ENCODE results near the gene PCCA.
"Not testable (repeated sequence)": the region's sequence is repeated elsewhere in the genome, so short reads cannot be mapped to it uniquely, and the experiment has no call there.

Gene PCCA

DNA sequence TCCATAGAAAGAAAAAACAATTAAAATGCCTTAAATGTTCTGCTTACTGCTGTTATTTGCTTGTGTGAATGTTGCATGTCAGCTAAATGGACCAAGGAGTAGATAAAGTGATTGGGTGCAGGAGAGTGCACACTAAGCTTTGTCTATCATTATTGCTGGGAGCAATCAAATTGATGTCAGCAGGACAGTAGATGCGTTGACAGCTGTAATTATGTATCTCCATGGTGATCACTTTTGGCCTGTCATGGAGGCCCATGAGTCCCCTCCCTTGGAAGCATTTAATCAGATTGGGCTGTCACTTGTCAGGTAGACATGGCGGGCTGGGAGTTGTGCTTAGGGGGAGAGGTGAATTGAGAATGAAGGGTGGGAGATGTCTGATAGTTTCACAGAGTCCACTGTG, 215.3 kb downstream of the PCCA start:
- DNase-seq (ENCODE audit: low read depth in 3 of 3) = no peak

DNA sequence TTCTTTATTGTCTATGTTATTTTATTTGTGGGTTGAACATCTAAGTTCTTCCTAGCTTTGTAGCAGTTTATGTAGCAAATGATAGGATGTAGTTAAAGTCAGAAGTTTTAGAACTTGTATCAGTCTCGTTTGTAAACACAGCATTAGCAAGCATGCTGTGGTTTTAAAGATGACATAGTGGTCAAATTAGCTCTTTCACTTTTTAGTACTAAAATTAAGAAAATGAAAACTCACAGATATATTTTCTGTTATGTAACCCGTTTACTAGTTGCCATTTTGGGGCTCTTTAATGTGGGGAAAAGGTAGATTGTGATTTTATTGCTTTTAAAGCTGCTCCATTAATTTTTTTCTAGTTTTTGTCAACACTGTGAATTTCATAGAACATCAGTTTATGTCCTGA, 216.5 kb downstream of the PCCA start:
- DNase-seq (ENCODE audit: low read depth in 3 of 3) = no peak

DNA sequence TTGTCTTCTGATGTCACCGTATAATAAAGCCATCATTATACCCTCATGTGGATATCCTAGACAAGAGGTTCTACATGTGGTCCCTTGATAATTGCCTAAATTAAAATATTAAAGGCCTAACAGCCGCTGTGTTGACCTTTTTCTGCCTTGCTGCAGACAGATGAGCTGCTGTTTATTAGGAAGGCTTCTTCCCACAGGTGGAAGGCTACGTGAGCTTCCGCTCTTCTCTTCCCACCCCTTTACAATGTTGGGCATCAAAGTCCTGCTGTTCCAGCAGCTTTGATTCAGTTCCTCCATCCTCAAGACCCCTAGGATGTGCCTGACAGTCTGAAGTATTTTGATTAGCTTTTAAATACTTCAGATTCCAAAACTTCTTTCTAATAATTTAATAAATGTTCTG, 217.1 kb downstream of the PCCA start:
- no peak for DNase-seq (ENCODE audit: low read depth in 3 of 3)

DNA sequence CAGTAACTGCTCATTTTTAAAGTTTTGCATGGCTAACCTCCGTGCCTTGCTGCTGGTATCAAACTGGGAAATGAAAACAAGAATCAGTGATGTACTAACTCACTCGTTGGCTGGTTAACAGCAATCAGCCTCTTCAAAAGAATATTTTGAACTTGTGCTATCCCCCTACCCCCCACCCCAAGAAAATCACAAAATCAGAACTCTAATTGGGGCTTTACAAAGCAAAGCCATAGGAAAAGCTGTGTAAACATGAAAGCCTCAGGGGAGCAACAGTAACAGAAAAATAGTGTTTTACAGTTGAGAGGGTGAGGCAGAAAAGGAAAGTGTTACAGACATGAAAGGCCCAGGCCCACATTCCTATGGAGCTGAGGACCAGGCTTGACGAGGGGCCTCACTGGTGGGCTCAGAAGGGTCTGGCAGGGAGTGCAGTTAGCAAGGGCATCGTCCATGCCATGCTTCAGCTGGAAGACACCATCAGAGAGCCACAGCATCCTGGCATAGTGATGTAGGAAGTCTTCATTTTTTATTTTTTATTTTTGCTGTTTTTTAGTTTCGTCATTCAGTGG, 217.6 kb downstream of the PCCA start:
- no peak for DNase-seq (ENCODE audit: low read depth in 3 of 3)

DNA sequence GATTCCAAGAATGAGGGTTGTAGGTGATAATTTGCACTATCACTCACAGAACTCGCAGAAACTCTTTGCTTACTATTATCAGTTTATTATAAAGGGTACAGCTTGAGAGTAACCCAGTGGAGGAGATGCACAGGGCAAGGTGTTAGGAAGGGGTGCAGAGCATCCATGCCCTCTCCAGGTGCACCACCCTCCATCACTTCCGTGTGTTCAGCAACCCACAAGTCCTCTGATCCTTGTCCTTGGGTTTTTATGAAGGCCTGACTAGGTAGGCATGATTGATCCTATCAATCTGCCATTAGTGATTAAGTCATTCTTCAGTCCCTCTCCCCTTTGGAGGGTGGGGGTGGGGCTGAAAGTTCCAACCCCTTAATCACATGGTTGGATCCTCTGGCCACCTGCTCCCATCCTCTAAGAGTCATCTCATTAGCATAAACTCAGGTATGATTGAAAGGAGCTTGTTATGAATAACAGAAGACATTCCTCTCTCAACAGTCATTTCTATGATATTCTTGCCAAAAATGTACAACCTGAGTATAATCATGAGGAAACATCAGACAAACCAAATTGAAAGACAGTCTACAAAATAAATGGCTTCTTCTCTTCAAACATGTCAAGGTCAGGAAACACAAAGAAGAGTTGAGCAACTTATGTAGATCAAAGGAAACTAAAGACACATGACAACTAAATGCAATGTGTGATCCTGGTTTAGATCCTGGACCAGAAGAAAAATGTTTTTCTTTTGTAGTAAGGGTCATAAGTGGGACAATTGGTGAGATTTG, 225.4 kb downstream of the PCCA start:
- DNase-seq (ENCODE audit: low read depth in 3 of 3) = no peak

DNA sequence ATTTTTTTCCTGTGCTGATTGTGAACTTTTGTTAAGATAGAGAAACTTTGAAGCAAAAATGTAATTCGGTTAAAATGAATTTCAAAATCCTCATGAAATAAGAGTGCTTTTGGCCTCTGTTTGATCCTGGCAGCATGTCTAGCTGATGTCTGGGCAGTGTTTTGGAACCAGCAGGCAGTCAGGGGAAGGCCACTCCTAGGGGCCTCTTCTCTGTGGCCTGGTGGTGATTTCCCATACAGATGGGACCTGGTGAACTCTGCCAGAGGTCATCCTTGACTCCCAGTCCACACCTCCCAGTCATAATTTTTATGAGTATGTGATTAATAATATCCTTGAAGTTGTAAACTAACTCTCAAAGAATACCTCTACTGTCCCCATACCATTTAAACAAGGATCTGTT, 226.6 kb downstream of the PCCA start:
- no peak for DNase-seq (ENCODE audit: low read depth in 3 of 3)

DNA sequence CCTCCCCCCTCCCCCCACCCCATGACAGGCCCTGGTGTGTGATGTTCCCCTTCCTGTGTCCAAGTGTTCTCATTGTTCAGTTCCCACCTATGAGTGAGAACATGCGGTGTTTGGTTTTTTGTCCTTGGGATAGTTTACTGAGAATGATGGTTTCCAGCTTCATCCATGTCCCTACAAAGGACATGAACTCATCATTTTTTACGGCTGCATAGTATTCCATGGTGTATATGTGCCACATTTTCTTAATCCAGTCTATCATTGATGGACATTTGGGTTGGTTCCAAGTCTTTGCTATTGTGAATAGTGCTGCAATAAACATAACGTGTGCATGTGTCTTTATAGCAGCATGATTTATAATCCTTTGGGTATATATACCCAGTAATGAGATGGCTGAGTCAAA, 229.6 kb downstream of the PCCA start:
- DNase-seq (ENCODE audit: low read depth in 3 of 3) = not testable (repeated sequence)

DNA sequence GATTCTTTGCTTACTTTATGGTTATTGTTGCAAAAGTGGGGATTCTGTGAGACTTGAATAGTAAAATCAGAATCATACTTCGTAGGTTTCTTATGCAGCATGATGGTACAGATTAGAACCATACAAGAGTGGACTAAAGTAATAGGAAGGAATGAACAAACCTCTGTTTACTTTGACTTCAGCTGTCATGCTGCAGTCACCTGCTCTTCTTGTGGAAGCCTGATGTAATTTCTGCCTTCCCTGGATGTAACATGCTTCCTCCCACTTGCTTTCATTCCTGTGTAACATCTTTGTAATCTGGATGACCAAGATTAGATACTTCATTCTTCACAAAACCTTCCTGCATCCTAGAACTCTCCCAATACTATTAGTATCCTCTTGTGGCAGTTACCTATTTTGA, 235.0 kb downstream of the PCCA start:
- no peak for DNase-seq (ENCODE audit: low read depth in 3 of 3)

DNA sequence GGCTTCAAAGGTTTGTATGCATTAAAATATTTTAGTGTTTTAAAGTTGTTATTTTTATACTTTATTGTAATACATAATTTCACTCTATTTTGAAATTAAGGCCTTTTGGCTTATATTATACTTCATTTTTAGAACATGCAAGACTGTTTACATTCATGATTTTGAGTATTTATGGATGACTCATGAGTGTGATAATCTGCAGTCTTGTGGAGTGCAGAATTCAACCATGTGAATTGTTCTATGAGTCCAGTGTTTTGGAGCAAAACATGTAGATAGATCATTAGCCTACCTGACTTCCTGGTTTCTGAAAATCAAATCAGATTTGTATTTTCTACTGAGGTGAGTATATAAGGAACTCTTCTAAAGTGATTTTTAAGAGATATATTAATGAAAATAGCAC, 241.8 kb downstream of the PCCA start:
- DNase-seq (ENCODE audit: low read depth in 3 of 3) = no peak

DNA sequence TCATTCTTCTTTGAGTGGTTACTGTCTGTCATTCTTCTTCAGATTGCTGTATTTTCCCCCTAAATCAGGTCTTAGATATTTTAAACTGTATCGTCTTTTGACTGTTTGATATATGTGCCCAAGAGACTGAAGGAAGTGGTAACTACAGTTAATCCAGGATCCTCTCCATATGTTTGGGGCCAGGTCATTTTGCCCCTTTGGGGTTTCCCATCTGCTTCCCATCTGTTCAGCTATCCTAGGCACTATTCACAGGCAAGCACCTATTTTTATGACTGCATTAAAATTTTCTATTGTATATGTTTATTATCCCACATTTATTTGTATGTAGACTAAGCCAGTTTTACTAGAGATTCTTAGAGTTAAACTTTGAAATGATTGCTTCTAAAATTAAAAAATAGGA, 244.2 kb downstream of the PCCA start:
- DNase-seq (ENCODE audit: low read depth in 3 of 3) = no peak

DNA sequence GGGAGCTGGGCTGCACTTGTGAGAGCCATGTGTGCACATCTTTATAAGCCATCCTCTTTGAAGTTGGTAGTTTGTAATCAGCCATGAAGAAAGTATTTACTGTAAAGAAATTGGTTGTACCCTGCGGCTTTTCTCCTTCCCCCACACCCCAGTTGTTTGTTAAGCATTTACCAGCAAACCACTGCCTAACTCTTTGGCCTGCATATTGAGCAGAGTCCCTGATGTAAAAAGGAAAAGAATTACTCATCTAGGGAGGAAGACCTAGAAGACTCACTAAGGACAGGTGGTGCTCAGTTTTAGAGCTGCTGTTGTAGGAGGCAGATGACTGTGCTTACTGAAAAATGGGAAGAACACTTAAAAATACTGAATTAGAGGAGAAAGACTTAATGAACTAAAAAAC, 245.3 kb downstream of the PCCA start:
- DNase-seq (ENCODE audit: low read depth in 3 of 3) = no peak

DNA sequence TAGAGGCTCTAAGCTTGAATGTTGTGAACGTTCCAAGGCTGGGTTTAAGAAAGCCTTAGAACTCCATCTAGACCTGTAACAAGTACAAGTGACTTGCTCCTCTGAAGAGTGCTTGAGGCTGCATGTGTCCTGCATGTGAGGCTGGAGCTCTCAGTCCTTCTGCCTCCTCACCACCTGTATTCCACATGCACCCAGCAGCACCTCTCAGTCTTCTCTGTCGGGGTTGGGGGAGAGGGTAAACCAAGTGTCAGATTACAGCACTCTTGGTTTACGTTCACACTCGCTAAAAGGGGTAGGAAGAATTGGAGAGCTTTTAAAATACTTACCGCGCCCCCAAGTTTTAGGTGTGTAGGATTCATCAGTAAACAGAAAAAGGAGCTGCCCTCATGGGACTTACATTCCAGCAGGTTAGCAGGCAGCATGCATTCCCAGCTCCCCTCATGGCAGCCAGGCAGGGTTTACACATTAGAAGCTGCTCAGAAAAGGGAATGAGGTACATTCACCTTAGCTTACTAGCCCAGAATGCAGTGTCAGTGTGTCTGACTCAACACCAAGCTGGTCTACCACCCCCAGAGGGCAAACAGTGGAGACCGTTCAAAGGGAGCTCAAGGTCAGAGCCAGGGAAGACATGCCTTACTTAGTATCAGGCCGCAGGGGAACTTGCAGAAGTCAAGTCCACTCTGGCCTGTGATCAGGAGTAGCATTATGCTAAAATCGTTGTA, 248.1 kb downstream of the PCCA start:
- DNase-seq (ENCODE audit: low read depth in 3 of 3) = no peak

DNA sequence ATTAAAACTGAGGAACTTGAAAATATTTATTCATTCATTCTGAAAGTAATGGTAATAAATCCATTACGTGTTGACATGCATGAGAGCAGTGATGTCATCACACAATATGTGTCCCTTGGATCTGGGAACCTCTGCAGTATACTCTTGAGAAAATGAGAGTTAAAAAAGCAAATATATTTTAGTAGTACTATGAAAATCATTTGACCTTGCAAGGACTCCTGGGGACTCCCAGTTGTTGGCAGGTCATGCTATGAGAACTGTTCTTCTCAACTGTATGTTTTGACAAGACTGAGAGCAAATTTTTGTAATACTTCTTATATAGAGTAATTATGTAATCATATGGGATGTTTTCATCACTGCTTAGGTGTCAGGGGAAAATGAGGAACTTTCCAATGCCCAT, 249.4 kb downstream of the PCCA start:
- no peak for DNase-seq (ENCODE audit: low read depth in 3 of 3)

DNA sequence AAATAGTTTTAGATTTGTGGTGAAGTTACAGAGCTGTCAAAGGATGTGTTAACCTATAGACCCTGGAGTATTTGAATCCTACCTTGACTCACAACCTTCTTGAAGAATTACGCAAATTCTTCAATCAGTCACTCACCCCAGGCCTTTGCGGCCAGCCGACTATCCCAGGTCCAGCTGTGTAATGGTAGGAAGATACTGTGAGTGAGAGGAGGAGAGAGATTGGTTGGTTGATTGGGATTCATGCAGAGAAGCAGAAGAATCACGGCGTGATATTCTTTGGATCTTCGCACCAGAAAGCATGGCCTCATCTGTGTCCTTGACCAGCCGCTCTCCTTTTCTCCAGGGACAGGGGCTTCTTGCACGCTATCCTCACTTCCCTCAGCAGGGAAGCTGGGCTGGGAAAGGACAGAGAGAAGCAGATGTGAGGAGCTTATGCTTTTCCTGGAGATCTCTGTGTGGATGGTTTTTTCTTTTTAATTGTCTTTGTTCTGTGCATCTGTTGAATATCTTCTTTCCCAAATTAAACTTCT, 250.6 kb downstream of the PCCA start:
- DNase-seq (ENCODE audit: low read depth in 3 of 3) = no peak

DNA sequence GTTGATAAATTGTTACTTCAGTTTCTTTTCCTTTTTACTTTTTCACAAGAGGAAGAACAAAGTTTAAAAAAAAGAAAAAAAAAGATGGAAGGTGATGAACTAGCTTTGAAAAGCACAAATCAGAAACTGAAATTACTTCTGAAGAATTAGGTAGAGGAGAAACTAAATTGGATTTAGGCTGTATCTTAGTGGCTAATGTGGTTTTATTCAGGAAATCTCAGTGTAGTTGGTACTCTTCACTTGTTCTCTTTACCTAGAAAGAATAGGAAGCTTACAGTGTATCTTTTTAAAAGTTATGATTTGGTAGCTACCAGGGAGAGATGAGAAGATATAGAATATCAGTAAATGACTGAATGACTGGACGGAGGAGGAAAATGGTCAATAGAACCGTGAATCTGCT, 252.0 kb downstream of the PCCA start:
- no peak for DNase-seq (ENCODE audit: low read depth in 3 of 3)

DNA sequence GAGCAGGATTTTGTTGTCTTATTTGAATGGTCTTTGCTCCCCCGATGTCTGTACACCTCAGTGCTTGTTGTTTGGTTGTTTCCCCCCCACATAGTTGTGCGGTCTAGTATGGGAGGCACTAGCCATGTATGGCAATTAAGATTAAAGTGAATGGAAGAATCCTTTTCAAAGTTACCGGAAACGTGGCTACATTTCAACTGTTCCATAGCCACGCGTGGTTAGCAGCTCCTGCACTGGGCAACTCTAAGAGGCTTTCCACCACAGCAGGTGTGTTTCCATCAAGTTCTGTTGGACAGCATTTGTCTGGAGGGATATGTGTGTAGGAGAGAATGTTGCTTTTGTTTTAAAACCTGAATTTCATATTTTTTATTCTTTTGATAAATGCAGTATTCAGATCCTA, 252.4 kb downstream of the PCCA start:
- no peak for DNase-seq (ENCODE audit: low read depth in 3 of 3)

DNA sequence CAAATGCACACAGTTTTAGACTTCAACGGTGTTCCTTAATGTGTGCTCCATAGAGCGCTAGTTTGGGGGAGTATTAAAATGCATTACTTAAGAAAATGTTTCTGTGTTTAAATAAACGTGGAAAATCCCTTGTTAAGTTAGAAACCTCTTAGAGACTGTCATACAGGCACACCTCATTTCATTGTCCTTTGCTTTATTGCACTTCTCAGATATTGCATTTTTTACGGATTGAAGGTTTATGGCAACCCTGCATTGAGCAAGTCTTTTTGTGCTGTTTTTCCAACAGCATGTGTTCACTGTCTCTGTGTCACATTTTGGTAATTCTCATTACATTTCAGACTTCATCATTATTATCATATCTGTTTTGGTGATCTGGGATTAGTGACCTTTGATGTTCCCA, 255.7 kb downstream of the PCCA start:
- DNase-seq (ENCODE audit: low read depth in 3 of 3) = no peak

DNA sequence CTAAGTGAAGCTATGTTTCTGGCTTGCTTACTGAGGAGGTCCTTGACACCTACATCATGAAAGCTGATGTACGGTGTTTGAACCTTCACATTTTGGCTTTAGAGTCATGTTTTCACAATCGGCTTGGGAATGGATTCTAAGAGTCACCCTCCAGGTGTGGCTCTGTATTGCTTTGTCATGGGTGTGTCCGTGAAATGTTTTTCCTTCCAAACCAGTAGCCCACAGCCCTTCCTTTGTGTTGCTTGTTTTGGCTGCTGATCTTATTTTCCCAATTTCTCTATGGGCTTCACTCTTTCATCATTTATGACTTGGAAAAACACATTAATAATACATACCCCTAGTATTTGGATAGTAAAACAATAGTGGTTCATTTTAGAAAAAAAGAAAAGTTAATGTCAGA, 259.1 kb downstream of the PCCA start:
- DNase-seq (ENCODE audit: low read depth in 3 of 3) = no peak

DNA sequence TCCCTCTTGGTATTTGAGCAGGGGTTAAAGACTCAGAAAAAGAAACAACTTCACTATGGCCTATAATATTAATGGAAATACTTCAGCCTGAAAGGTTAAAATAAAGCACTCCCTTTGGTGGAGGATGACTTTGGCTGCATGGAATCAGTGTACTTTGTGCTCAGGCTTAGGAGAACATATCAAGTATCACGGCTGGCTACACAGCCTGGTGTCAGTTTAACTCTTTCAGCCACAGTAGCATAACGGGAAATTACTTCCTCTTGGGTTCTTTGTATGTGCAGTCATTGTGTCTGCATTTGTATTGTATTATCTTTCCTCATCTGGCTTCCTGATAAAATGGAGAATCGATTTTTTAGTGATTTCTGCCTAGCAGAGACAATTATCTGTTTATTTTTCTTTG, 260.7 kb downstream of the PCCA start:
- no peak for DNase-seq (ENCODE audit: low read depth in 3 of 3)

DNA sequence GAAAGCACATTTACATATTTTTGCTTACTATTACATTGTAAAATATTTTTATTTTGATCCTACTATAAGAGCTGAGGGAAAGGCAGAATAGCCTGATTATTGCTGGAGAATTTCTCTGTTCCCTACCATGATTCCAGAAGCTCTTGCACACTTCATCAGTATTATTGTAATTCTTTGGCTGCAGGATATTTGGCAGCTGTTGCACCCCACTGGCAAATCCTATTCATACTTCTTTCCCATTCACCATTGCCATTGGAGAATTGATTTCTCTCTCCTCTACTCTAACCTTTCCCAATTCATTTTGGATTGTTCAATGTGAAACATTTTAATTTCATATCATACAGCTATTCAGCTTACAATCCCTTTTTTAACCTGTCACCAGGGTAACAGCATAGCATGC, 261.7 kb downstream of the PCCA start:
- DNase-seq (ENCODE audit: low read depth in 3 of 3) = no peak

DNA sequence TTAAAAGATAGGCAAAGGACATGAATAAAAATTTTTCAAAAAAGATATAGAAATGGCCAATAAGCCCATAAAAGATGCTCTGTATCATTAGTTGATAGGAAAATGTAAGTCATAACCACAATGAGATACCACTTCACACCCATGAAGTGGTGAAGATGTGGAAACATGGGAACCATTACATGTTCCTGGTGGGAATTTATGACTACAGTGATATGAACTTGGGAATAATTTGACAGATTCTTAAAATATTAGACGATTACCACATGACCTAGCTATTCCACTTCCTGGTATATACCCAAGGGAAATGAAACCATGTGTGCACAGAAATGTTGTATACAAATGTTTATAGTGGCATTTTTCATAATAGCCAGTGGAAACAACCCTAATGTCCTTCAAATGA, 267.5 kb downstream of the PCCA start:
- no peak for DNase-seq (ENCODE audit: low read depth in 3 of 3)

DNA sequence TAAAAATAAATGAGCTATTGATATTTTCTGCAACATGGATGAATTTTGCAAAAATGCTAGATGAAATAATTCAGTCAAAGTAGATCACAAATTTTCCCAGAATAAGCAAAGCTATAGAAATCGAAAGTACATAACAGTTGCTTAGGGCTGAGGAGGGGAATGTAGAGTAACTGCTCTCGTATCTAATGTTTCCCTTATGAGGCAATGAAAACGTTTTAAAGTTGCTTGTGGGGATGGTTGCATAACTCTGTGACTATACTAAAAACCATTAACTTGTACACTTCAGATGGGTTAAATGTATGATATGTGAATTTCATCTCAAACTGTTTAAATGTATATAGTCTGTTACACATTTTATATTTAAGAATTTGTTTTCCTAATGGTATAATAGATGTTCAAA, 268.0 kb downstream of the PCCA start:
- no peak for DNase-seq (ENCODE audit: low read depth in 3 of 3)

DNA sequence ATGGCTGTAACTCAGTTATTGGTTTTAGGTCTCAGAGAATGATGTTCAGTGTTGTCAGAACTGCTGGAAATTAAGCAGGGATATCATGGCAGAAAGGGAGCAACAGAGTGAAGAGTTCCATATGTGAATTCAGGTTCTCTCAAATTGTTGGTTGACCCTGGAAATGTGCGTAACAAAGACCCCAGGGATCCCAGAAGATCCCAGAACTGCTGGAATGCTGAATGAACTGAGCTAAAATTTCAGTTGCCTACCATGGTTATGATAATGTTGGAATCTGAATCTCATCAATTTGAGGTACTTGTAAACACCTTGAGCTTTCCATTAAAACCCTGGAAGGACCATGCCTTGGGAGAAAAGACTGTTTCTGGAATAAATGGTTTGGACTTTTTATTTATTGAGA, 268.9 kb downstream of the PCCA start:
- DNase-seq (ENCODE audit: low read depth in 3 of 3) = no peak

Measured in stimulated activated CD4-positive, alpha-beta T cell treated with anti-CD3 and anti-CD28 coated beads, TNF-alpha, amount 100 ng/mL, for 24 hours (primary cell).